HG03196 (cell line): Measurements from ENCODE around the gene CORO7.
A peak's percentile ranks its signal among the peaks of the same experiment; 100 is the strongest.

Experiments
- ATAC-seq: cut with Tn5 transposase; IDR thresholded peaks from one replicate; pipeline ENCODE4 v1.9.1; 2021; ENCODE audit not compliant: unreplicated experiment

The CORO7 gene

GRCh38 chr16:4416200-4417032 is at the start of gene CORO7:
Gene CORO7, minus strand, starts transcription at chr16:4416596. Its CDS starts 78 bp downstream, at chr16:4416518.
- ATAC-seq = peak; percentile 54

- ATAC-seq = no peak
Observed at GRCh38 chr16:4463522-4464163, 47.2 kb upstream of the CORO7 start.

- ATAC-seq = no peak
Observed at GRCh38 chr16:4461250-4462085, 45.1 kb upstream of the CORO7 start.

- ATAC-seq = no peak
Observed at GRCh38 chr16:4460936-4461249, 44.5 kb upstream of the CORO7 start.

- ATAC-seq = no peak
Observed at GRCh38 chr16:4455951-4456350, 39.6 kb upstream of the CORO7 start.

- ATAC-seq = no peak
Observed at GRCh38 chr16:4455081-4455480, 38.7 kb upstream of the CORO7 start.

- ATAC-seq = no peak
Observed at GRCh38 chr16:4454623-4455022, 38.2 kb upstream of the CORO7 start.

- ATAC-seq = no peak
Observed at GRCh38 chr16:4452674-4453073, 36.3 kb upstream of the CORO7 start.

GRCh38 chr16:4450931-4451519 is 34.6 kb upstream of the CORO7 start:
- ATAC-seq = no peak

GRCh38 chr16:4450430-4450829 is 34.0 kb upstream of the CORO7 start:
- no peak for ATAC-seq

- ATAC-seq = no peak
Observed at GRCh38 chr16:4443986-4444385, 27.6 kb upstream of the CORO7 start.

- ATAC-seq = no peak
Observed at GRCh38 chr16:4443271-4443670, 26.9 kb upstream of the CORO7 start.

GRCh38 chr16:4442371-4442770 is 26.0 kb upstream of the CORO7 start:
- no peak for ATAC-seq

- ATAC-seq = no peak
Observed at GRCh38 chr16:4437366-4437765, 21.0 kb upstream of the CORO7 start.

GRCh38 chr16:4435337-4436067 is 19.1 kb upstream of the CORO7 start:
- ATAC-seq = no peak

GRCh38 chr16:4433914-4434787 is 17.8 kb upstream of the CORO7 start:
- no peak for ATAC-seq

- no peak for ATAC-seq
Observed at GRCh38 chr16:4433228-4433627, 16.8 kb upstream of the CORO7 start.

GRCh38 chr16:4431023-4431422 is 14.6 kb upstream of the CORO7 start:
- no peak for ATAC-seq

- ATAC-seq = no peak
Observed at GRCh38 chr16:4428500-4428899, 12.1 kb upstream of the CORO7 start.
